ENCODE measurements around the gene ANKRD61.
A peak's percentile ranks its signal among the peaks of the same experiment; 100 is the strongest.
"Not testable (repeated sequence)": the region's sequence is repeated elsewhere in the genome, so short reads cannot be mapped to it uniquely, and the experiment has no call there.

Gene ANKRD61

DNA sequence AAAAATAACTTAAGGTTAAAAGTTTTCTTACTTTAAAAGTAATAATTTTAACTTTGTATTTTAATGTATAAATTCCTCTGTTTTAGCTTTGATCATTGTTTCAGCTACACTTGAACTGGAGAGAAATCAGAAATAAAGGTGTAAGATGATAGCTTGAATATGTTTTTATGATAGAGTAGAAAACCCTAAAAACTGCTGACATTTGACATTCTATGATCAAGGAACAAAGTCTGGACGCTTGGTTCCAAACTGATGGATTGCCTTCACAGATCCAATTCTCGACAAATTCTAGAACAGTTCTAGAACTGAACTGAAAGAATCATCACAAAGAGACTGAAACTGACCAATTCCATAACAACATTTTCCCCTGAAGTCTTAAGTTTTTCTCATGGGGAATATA, at the start of gene ANKRD61:
Gene ANKRD61, plus strand, starts transcription at position 389 of the 400 bp plus-strand sequence. Its CDS starts 0 bp downstream, at position 389.
- H3K4me3 ChIP-seq (ENCODE audit: low read depth, low read length): no peak within 1 kb of the TSS
- in situ Hi-C loops (cut with HindIII; ENCODE audit: low sequenced_read_pairs): no loop called here
- DNase-seq (ENCODE audit: low read depth, low spot score): no peak

DNA sequence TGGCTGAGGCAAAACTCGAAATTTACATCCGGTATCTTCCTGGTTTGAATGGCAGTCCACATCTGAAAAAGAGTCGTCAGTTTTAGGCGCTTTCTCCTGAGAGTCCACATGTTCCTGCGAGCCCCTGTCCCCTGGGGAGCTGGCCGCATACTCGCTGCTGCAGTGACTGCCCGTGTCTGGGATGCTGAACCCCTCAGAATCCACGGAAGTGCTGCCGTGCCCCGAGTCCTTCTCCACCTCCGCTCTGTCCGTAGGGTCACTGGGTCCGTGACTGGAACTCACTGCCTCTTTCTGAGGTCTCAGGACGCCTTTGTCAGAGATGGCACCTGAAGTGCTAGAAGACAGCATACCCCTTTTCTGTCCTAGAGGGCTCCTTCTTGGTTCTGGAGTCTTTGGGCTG, 44.1 kb upstream of the ANKRD61 start:
- in situ Hi-C loops (cut with HindIII; ENCODE audit: low sequenced_read_pairs); DNase-seq (ENCODE audit: low read depth, low spot score); H3K4me3 ChIP-seq (ENCODE audit: low read depth, low read length): not testable (repeated sequence)

More for the DNA sequence above, at the start of gene ANKRD61:
- TF ChIP-seq, protein P1, sequence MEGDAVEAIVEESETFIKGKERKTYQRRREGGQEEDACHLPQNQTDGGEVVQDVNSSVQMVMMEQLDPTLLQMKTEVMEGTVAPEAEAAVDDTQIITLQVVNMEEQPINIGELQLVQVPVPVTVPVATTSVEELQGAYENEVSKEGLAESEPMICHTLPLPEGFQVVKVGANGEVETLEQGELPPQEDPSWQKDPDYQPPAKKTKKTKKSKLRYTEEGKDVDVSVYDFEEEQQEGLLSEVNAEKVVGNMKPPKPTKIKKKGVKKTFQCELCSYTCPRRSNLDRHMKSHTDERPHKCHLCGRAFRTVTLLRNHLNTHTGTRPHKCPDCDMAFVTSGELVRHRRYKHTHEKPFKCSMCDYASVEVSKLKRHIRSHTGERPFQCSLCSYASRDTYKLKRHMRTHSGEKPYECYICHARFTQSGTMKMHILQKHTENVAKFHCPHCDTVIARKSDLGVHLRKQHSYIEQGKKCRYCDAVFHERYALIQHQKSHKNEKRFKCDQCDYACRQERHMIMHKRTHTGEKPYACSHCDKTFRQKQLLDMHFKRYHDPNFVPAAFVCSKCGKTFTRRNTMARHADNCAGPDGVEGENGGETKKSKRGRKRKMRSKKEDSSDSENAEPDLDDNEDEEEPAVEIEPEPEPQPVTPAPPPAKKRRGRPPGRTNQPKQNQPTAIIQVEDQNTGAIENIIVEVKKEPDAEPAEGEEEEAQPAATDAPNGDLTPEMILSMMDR (IDR thresholded peaks at IDR 0.05; ENCODE audit: low read depth, low read length): no peak

DNA sequence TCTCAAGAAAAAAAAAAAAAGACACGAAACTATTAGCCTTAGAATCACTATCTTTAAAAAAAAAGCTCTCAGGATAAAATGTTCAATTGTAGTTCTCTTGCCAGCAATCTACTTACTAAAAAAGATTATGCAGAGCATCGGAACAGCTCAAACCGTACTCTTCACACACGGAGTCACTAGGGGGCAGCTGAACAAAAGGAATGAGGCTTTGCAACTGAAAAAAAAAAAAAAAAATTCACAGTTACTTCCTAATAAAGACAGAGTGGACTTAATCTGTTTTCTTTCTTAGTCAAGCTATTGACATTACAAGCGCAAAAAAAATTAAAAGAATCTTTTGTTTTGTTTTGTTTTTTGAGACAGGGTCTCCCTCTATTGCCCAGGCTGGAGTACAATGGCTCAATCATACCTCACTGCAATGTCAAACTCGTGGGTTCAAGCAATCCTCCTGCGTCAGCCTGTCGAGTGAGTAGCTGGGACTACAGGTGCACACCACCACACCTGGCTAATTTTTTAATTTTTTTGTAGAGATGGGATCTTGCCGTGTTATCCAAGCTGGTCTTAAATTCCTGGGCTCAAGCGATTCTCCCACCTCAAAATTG, 33.9 kb upstream of the ANKRD61 start:
- no peak overlapping the region for H3K4me3 ChIP-seq (ENCODE audit: low read depth, low read length)
- TF ChIP-seq, protein P1 (IDR thresholded peaks at IDR 0.05; ENCODE audit: low read depth, low read length): peak; percentile 72
- in situ Hi-C loops (cut with HindIII; ENCODE audit: low sequenced_read_pairs): no loop called here
- peak; percentile 74 for DNase-seq (ENCODE audit: low read depth, low spot score)

DNA sequence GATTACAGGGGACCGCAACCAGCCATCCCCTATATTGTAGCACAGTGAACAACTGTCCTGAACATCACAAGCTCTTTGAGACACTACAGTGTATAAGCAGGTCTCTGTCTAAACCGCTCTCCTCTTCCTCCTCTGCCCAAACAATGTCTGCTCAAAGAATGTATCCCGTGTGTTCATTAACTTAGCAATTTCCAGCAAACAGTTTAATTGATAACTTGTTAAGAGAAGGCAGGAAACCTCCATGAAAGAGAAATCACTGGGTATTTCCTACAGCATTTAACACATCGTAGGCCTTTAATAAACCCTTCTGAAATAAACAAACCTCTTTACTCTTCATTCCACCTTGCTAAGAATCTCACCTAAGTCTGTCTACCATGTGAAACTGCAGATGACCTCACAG, 23.8 kb upstream of the ANKRD61 start:
- no peak overlapping the region for H3K4me3 ChIP-seq (ENCODE audit: low read depth, low read length)
- DNase-seq (ENCODE audit: low read depth, low spot score): no peak
- TF ChIP-seq, protein P1 (IDR thresholded peaks at IDR 0.05; ENCODE audit: low read depth, low read length): no peak
- in situ Hi-C loops (cut with HindIII; ENCODE audit: low sequenced_read_pairs): no loop called here

DNA sequence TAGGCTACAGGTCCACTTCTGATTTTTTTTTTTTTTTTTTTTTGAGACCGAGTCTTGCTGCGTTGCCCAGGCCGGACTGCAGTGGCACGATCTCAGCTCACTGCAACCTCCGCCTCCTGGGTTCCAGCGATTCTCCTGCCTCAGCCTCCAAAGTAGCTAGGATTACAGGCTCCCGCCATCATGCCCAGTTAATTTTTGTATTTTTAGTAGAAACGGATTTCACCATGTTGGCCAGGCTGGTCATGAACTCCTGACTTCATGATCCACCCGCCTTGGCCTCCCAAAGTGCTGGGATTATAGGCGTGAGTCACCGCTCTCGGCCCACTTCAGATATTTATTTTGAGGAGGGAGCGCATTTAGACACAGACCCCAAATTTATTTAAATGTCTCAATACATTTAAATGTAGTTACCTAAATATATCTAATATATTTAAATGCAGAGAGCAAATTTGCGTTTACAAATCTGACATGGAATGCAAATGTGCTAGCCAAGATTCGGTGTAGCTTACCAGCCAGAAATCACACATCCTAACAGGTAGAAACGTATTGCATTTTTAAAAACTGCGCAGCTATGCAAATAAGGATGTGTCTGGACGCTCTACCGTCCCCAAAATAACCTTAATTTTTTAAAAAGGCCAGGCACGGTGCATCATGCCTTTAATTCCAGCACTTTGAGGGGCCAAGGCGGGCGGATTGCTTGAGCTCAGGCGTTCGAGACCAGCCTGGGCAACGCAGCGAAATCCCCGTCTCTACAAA, 23.2 kb upstream of the ANKRD61 start:
- in situ Hi-C loops (cut with HindIII; ENCODE audit: low sequenced_read_pairs); DNase-seq (ENCODE audit: low read depth, low spot score): not testable (repeated sequence)
- H3K4me3 ChIP-seq (ENCODE audit: low read depth, low read length): peak overlapping the region; percentile 87

DNA sequence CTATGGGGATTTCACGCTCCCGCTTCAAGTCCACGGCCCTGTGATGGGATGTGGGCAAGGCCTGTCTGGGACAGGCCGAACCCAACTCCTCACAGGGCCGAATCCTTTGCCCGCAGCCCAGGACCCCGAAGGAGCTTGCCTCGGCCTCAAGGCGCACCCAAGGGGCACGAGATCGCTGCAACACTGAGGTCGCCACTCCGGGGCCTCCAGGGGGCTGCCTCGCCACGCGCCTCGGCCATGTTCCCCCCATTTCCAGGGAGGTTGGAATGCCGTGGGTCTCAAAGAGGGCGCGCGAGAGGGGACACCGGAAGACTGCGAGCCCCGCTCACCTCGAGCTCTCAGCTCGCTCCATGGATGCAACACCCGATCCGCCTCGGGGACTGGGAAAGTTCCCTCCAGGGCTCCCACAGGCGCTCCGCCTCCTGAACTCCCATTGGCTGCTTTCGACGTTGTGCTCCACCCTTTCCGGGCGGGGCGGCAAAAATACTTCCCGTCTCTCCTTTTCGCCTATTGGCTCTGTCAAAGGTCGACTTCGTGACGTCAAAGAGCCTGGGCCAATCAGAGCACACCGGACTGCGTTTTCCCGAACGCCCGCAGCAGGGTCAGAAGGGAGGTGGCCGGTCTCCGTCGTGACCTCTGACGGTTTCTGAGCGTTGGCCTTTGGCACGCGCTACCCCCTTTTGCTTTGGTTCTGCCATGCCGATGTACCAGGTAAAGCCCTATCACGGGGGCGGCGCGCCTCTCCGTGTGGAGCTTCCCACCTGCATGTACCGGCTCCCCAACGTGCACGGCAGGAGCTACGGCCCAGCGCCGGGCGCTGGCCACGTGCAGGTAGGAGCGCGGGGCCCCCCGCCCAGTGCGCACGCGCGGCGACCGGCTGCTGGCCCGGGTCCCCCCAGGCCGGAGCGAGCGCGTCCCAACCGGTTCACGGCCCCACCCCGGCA, 22.2 kb upstream of the ANKRD61 start, which contains the start of the genes AIMP2 and PMS2:
Gene AIMP2, plus strand, starts transcription at position 605 of the 944 bp plus-strand sequence. Its CDS starts 92 bp downstream, at position 697.
Gene PMS2, minus strand, starts transcription at position 382 of the 944 bp plus-strand sequence. Its CDS starts 30 bp downstream, at position 352.
- in situ Hi-C loops (cut with HindIII; ENCODE audit: low sequenced_read_pairs): no loop called here

DNA sequence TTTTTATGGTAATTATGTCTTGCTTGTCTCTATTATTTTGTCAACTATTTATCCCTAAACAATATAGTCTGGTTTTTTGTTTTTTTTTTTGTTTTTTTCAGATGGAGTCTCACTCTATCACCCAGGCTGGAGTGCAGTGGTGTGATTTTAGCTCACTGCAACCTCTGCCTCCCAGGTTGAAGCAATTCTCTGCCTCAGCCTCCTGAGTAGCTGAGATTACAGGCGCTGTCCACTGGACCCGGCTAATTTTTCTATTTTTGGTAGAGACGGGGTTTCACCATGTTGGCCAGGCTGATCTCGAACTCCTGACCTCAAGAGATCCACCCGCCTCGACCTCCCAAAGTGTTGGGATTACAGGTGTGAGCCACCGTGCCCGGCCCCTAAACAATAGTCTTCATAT, 20.8 kb upstream of the ANKRD61 start:
- in situ Hi-C loops (cut with HindIII; ENCODE audit: low sequenced_read_pairs): not testable (repeated sequence)
- peak overlapping the region; percentile 87 for H3K4me3 ChIP-seq (ENCODE audit: low read depth, low read length)

More for the DNA sequence above, 22.2 kb upstream of the ANKRD61 start, which contains the start of the genes AIMP2 and PMS2:
- DNase-seq (ENCODE audit: low read depth, low spot score): peak; percentile 98
- peak within 1 kb of the TSS; percentile 87 for H3K4me3 ChIP-seq (ENCODE audit: low read depth, low read length)
- TF ChIP-seq, protein P1 (IDR thresholded peaks at IDR 0.05; ENCODE audit: low read depth, low read length): no peak

More for the DNA sequence above, 20.8 kb upstream of the ANKRD61 start:
- DNase-seq (ENCODE audit: low read depth, low spot score): not testable (repeated sequence)

All from astrocyte of the spinal cord (primary cell).